HepG2 (cell line): ENCODE measurements around the gene FN1. TPM values are rescaled to one million over a fixed set of nuclear protein-coding genes. Genes with fewer than 3 reads are reported as not detected.
A peak's percentile ranks its signal among the peaks of the same experiment; 100 is the strongest.

Experiments used
- AGO1 ChIP-seq: fragments of 200-400 bp; formaldehyde crosslinking; IDR thresholded peaks from 2 replicates; pipeline ENCODE4 v1.6.1; 2017; ENCODE audit warnings: mild to moderate bottlenecking, low read depth, low read length, moderate library complexity; ENCODE audit not compliant: poor library complexity, severe bottlenecking
- CEBPG ChIP-seq: IDR thresholded peaks from 2 replicates; pipeline ENCODE4 v1.6.1; 2016
- CREB1 ChIP-seq, 2 experiments: fragments of 450-650 bp in 1 of 2; IDR thresholded peaks; 2 replicates each; pipeline ENCODE4 v1.6.1; 2016 to 2017; ENCODE audit warnings: control low read depth in 1 of 2, mild to moderate bottlenecking in 1 of 2, missing compliant biosample characterization in 1 of 2, missing genetic modification characterization in 1 of 2
- GATA4 ChIP-seq: sonication (generic); IDR thresholded peaks from 2 replicates; pipeline ENCODE4 v1.6.1; 2016; ENCODE audit warnings: antibody characterized with exemption, low read depth, borderline replicate concordance
- GLMP ChIP-seq: sonication (generic); formaldehyde crosslinking; IDR thresholded peaks from 2 replicates; pipeline ENCODE4 v1.9.0; 2021; ENCODE audit warnings: missing genetic modification reagents, mild to moderate bottlenecking, borderline replicate concordance
- HMG20B ChIP-seq: conservative IDR thresholded peaks from 2 replicates; pipeline ENCODE4 v1.6.1; 2016; ENCODE audit warnings: missing genetic modification reagents, missing compliant biosample characterization
- MAZ ChIP-seq, 2 experiments: sonication (generic) in 1 of 2; formaldehyde crosslinking in 1 of 2; IDR thresholded peaks; 2 replicates each; pipeline versions ENCODE4 v1.5.0 to v1.6.1; 2012 to 2020; ENCODE audit warnings: low read depth in 2 of 2, mild to moderate bottlenecking in 2 of 2, borderline replicate concordance in 1 of 2, improper control_type of control experiment in 1 of 2, low read length in 1 of 2, missing genetic modification reagents in 1 of 2, moderate library complexity in 1 of 2
- NFE2L2 ChIP-seq: fragments of 150-350 bp; IDR thresholded peaks from 2 replicates; pipeline ENCODE4 v1.6.1; 2014; ENCODE audit warnings: low read length
- SNAPC4 ChIP-seq: sonication (generic); formaldehyde crosslinking; IDR thresholded peaks from 2 replicates; pipeline ENCODE4 v1.4.0; 2020; ENCODE audit warnings: mild to moderate bottlenecking, missing genetic modification reagents
- SSRP1 ChIP-seq: IDR thresholded peaks from 2 replicates; pipeline ENCODE4 v1.6.1; 2016; ENCODE audit warnings: control low read depth
- TBL1XR1 ChIP-seq: fragments of 150-350 bp; IDR thresholded peaks from 2 replicates; pipeline ENCODE4 v1.6.1; 2014; ENCODE audit warnings: borderline replicate concordance, low read length; ENCODE audit not compliant: partially characterized antibody
- TRIM24 ChIP-seq: sonication (generic); formaldehyde crosslinking; IDR thresholded peaks from 2 replicates; pipeline ENCODE4 v1.8.0; 2022; ENCODE audit warnings: mild to moderate bottlenecking, missing genetic modification reagents
- ZC3H4 ChIP-seq: sonication (generic); formaldehyde crosslinking; IDR thresholded peaks from 2 replicates; pipeline ENCODE4 v1.4.0; 2020; ENCODE audit warnings: missing genetic modification reagents, borderline replicate concordance
- ZMAT3 ChIP-seq: sonication (generic); formaldehyde crosslinking; conservative IDR thresholded peaks from 2 replicates; pipeline ENCODE4 v1.7.0; 2021; ENCODE audit warnings: missing genetic modification reagents
- ZNF326 ChIP-seq: sonication (generic); formaldehyde crosslinking; IDR thresholded peaks from 2 replicates; pipeline ENCODE4 v1.4.0; 2020; ENCODE audit warnings: missing genetic modification reagents, borderline replicate concordance
- ZNF501 ChIP-seq: sonication (generic); formaldehyde crosslinking; IDR thresholded peaks from 2 replicates; pipeline ENCODE4 v1.5.1; 2020; ENCODE audit warnings: mild to moderate bottlenecking, moderate library complexity, missing genetic modification reagents
- ZNF670 ChIP-seq: sonication (generic); formaldehyde crosslinking; IDR thresholded peaks from 2 replicates; pipeline ENCODE4 v1.8.0; 2022; ENCODE audit warnings: mild to moderate bottlenecking, missing genetic modification reagents, borderline replicate concordance
- ZNF674 ChIP-seq: sonication (generic); formaldehyde crosslinking; IDR thresholded peaks from 2 replicates; pipeline ENCODE4 v1.5.0; 2020; ENCODE audit warnings: low read depth, mild to moderate bottlenecking, missing genetic modification reagents
- polyA plus RNA-seq, 8 experiments: library from polyadenylated mRNA; depleted of rRNA in 3 of 8; stranded (reverse) in 7 of 8; unstranded in 1 of 8; fragments of >200 nt; fragmentation: Illumina TruSeq in 4 of 8; extraction: Trizol in 4 of 8; gene quantifications; 2 replicates each; pipeline versions ENCODE4 v1.2.1 to v1.2.3, GENCODE V29; 2011 to 2016; ENCODE audit warnings: low read depth in 4 of 8, missing spikeins in 1 of 8, mixed read lengths in 1 of 8; ENCODE audit not compliant: insufficient read depth in 1 of 8
- total RNA-seq, 5 experiments: library from RNA; depleted of rRNA; stranded (reverse); fragments of >200 nt; fragmentation: Illumina TruSeq; extraction: Trizol; gene quantifications; 2 replicates each; pipeline ENCODE4 v1.2.3, GENCODE V29; 2016; ENCODE audit warnings: low read depth in 1 of 5
- TF ChIP-seq, protein P1 (sequence below): sonication (generic); formaldehyde crosslinking; IDR thresholded peaks from 2 replicates; pipeline ENCODE4 v1.8.0; 2022; ENCODE audit warnings: mild to moderate bottlenecking, missing genetic modification reagents, moderate library complexity
- TF ChIP-seq, protein P2 (sequence below): sonication (generic); formaldehyde crosslinking; IDR thresholded peaks from 2 replicates; pipeline ENCODE4 v1.4.0; 2020; ENCODE audit warnings: missing genetic modification reagents

Gene FN1
- total and polyA plus RNA-seq, 2 of the 13 experiments (the other 11 are each of a cell fraction or from before 2014, with no cell fraction given) = 1,847 to 6,471 TPM

DNA sequence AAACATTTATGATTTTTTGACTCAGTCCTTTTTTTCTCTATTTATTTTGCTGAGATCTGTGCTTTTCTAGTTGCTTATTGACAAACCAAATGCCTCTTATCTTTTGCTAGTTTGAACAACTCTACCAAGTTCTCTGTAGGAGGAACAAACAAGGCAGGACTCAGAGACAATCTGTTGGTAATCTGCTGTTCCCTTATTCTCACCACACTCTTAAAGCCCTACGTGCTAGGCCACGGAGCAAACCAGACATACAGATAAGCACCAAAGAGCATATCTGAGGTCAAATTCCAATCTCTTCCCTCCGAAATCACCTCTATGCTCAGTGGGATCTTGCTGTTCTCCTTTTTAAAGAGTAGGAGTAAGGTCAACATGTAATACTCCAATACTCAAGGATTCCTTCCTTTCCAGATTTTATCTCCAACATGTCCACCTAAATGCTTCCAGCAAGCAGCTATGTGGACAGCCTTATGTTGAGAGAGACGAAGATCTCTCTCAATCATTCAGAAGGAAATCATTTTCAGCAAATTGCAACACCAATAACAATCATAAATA lies 18.4 kb downstream of the FN1 start (continued):
- TF ChIP-seq SNAPC4 (CRISPR knock-in tag) (no peak), TBL1XR1 (peak; percentile 9), ZNF674 (no peak), GLMP (CRISPR knock-in tag) (no peak), TRIM24 (CRISPR knock-in tag) (no peak), NFE2L2 (no peak), SSRP1 (peak; percentile 95), ZNF326 (CRISPR knock-in tag) (no peak), ZMAT3 (no peak), GATA4 (peak; percentile 97), ZNF670 (CRISPR knock-in tag) (0 out of 2 replicates have a peak, but pooled peaks have one; percentile 17), CREB1 (IDR thresholded peaks at IDR 0.05) (no peak), CREB1 (CRISPR knock-in tag; IDR thresholded peaks at IDR 0.05) (peak; percentile 81), ZC3H4 (CRISPR knock-in tag) (no peak), ZNF501 (CRISPR knock-in tag) (no peak), AGO1 (no peak), HMG20B (CRISPR knock-in tag) (peak; percentile 78; the same call in 1 of the 2 replicates), MAZ (IDR thresholded peaks at IDR 0.05; ENCODE audit: borderline replicate concordance, low read depth, low read length) (no peak), MAZ (CRISPR knock-in tag; IDR thresholded peaks at IDR 0.05; ENCODE audit: low read depth) (peak; percentile 68; the same call in 1 of the 2 replicates), CEBPG (CRISPR knock-in tag) (peak; percentile 55)
- TF ChIP-seq, protein P1, sequence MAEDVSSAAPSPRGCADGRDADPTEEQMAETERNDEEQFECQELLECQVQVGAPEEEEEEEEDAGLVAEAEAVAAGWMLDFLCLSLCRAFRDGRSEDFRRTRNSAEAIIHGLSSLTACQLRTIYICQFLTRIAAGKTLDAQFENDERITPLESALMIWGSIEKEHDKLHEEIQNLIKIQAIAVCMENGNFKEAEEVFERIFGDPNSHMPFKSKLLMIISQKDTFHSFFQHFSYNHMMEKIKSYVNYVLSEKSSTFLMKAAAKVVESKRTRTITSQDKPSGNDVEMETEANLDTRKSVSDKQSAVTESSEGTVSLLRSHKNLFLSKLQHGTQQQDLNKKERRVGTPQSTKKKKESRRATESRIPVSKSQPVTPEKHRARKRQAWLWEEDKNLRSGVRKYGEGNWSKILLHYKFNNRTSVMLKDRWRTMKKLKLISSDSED = no peak
- TF ChIP-seq, protein P2, sequence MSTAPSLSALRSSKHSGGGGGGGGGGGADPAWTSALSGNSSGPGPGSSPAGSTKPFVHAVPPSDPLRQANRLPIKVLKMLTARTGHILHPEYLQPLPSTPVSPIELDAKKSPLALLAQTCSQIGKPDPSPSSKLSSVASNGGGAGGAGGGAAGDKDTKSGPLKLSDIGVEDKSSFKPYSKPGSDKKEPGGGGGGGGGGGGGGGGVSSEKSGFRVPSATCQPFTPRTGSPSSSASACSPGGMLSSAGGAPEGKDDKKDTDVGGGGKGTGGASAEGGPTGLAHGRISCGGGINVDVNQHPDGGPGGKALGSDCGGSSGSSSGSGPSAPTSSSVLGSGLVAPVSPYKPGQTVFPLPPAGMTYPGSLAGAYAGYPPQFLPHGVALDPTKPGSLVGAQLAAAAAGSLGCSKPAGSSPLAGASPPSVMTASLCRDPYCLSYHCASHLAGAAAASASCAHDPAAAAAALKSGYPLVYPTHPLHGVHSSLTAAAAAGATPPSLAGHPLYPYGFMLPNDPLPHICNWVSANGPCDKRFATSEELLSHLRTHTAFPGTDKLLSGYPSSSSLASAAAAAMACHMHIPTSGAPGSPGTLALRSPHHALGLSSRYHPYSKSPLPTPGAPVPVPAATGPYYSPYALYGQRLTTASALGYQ (CRISPR knock-in tag) = peak; percentile 87
